A549 treated with AZD9567 at 1 μM for 4 hours (cell line): ENCODE measurements around the gene NKAIN2. TPM values are rescaled to one million over a fixed set of nuclear protein-coding genes. Genes with fewer than 3 reads are reported as not detected.

Experiments used
- total RNA-seq: library from RNA; stranded (reverse); fragments of 200-300 nt; extraction: Qiagen RNA extraction; gene quantifications from 5 replicates; pipeline ENCODE4 v1.2.3, GENCODE V29; 2022; ENCODE audit not compliant: insufficient read depth

The NKAIN2 gene
- total RNA-seq, result not detected in 5 replicates

GRCh38 chr6:123803504-123804013 lies at the start of gene NKAIN2:
Gene NKAIN2 (plus strand): TSS chr6:123803865.

Other genes starting within 250 kb of the NKAIN2 start
- gene TRDN, start 166.9 kb upstream of the NKAIN2 start, total RNA-seq, result not detected in 5 replicates